OCI-M2 (cell line): Measurements from ENCODE around the gene KY.

ENCODE experiments used
- DNase-seq: peaks from one replicate; lab custom pipeline; 2025; ENCODE audit not compliant: unreplicated experiment; lab: John Stamatoyannopoulos, UW

Gene KY

GRCh38 chr3:134675726-134676256, 25.0 kb upstream of the KY start:
- DNase-seq: no peak

GRCh38 chr3:134672571-134672970, 21.7 kb upstream of the KY start:
- DNase-seq: no peak

GRCh38 chr3:134667956-134668355, 17.1 kb upstream of the KY start:
- DNase-seq: no peak

- DNase-seq: no peak
Observed at GRCh38 chr3:134667406-134667805, 16.6 kb upstream of the KY start.

- no peak for DNase-seq
Observed at GRCh38 chr3:134666885-134667284, 16.1 kb upstream of the KY start.

GRCh38 chr3:134666466-134666865, 15.6 kb upstream of the KY start:
- DNase-seq: no peak

- no peak for DNase-seq
Observed at GRCh38 chr3:134666052-134666451, 15.2 kb upstream of the KY start.

GRCh38 chr3:134665243-134665642, 14.4 kb upstream of the KY start:
- DNase-seq: no peak

- DNase-seq: no peak
Observed at GRCh38 chr3:134663721-134664456, 13.1 kb upstream of the KY start.

GRCh38 chr3:134660046-134660441, 9.2 kb upstream of the KY start:
- DNase-seq: no peak

GRCh38 chr3:134659391-134660045, 8.7 kb upstream of the KY start:
- DNase-seq: no peak

- DNase-seq: no peak
Observed at GRCh38 chr3:134658555-134658954, 7.7 kb upstream of the KY start.

GRCh38 chr3:134656211-134656800, 5.5 kb upstream of the KY start:
- DNase-seq: no peak

GRCh38 chr3:134655706-134656105, 4.9 kb upstream of the KY start:
- no peak for DNase-seq

GRCh38 chr3:134654031-134654430, 3.2 kb upstream of the KY start:
- DNase-seq: no peak

- no peak for DNase-seq
Observed at GRCh38 chr3:134652886-134653630, 2.2 kb upstream of the KY start.

- no peak for DNase-seq
Observed at GRCh38 chr3:134652409-134652831, 1.6 kb upstream of the KY start.

- no peak for DNase-seq
Observed at GRCh38 chr3:134651347-134652041, 672 bp upstream of the KY start.

GRCh38 chr3:134649106-134649705, 1.6 kb downstream of the KY start:
- no peak for DNase-seq
